NCI-H1092 treated with DMSO at 0.1 percent for 48 hours (cell line): Measurements from ENCODE around the gene LGALS8.
"Not testable (repeated sequence)": the region's sequence is repeated elsewhere in the genome, so short reads cannot be mapped to it uniquely, and the experiment has no call there.

Source experiments
- DNase-seq: peaks from one replicate; lab custom pipeline; 2025; lab: John Stamatoyannopoulos, UW

Gene LGALS8

DNA sequence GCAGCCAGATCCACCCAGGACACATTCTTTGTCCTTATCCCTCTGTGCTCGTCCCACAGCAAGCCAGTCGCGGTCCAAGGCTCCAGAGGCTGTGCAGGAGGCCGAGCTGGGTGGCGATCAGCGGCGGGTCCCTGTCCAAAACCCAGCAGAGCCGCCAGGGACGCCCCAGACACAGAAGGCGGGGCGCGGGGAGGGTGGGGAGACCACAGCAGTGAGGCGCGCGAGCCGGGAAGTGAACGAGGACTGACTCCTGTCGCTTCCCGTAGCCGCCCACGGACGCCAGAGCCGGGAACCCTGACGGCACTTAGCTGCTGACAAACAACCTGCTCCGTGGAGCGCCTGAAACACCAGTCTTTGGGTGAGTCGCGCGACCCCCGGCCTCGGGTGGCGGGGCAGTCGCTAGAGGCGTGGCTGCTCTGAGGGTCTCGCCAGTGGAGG lies at the start of gene LGALS8:
Gene LGALS8 (plus strand): TSS at position 279 of the 438 bp plus-strand sequence. CDS start 2,089 bp downstream, outside the sequence.
- peak; percentile 76 for DNase-seq

DNA sequence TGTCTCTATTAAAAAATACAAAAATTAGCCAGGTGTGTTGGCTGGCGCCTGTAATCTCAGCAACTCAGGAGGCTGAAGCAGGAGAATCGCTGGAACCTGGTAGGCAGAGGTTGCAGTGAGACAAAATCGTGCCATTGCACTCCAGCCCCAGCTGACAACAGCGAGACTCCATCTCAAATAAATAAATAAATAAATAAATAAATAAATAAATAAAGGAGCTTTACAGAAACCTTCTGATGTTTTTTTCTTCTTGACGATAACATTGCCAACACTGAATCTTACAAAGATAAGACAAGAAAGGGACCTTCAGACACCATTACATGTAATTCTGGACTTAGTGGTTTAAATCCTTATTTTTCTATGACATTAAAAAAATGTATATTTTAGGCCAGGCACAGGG lies 47.8 kb upstream of the LGALS8 start:
- no peak for DNase-seq

DNA sequence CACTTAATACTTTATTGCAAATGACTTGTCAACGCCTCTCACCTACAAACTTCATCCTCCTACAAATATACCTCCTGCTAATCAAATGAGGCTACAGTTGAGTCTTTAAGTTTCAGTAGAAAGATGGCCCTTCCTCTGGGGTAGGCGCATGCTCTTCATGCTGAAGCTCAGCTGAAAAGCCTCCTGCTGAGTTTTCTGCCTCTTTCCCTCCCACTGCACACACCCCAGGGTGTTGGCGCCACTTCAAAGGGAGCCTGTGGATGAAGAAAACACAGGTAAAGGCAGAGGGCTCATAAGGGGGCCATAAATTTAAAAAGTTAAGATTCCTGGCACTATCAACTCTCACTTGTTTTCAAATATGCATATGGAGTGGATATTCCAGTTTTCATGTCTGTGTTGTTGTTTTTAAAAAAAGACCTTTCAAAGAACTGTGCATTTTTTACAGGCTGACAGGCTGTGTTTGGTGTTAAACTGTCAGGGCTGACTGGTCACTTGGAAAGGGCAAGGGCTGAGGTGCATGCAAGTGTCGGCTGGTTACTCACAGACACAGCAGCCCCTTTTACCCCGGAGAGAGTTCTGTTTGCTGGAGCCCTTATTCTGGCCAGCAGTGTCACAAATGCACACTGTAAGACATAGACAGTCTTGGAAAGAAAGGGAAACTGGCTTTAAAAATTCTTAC lies 42.9 kb upstream of the LGALS8 start:
- DNase-seq = peak; percentile 29

DNA sequence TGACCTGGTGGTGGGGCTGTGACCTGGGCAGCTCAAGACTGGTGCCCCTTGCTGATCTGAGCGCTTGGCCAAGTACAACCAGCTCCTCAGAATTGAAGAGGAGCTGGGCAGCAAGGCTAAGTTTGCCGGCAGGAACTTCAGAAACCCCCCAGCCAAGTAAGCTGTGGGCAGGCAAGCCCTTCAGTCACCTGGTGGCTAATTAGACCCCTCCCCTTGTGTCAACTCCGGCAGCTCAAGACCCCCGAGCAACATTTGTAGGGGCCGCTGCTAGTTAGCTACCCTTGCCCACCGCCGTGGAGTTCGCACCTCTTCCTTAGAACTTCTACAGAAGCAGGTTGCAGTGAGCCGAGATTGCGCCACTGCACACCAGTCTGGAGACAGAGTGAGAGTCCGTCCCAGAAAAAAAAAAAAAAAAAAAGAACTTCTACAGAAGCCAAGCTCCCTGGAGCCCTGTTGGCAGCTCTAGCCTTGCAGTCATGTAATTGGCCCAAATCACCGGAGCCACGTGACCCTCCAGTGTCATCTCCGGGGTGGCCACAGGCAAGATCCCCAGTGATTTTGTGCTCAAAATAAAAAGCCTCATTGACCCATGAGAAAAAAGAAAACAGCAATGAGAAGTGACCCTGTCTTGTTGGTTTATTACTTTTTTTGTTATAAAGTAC lies 39.3 kb upstream of the LGALS8 start:
- no peak for DNase-seq

DNA sequence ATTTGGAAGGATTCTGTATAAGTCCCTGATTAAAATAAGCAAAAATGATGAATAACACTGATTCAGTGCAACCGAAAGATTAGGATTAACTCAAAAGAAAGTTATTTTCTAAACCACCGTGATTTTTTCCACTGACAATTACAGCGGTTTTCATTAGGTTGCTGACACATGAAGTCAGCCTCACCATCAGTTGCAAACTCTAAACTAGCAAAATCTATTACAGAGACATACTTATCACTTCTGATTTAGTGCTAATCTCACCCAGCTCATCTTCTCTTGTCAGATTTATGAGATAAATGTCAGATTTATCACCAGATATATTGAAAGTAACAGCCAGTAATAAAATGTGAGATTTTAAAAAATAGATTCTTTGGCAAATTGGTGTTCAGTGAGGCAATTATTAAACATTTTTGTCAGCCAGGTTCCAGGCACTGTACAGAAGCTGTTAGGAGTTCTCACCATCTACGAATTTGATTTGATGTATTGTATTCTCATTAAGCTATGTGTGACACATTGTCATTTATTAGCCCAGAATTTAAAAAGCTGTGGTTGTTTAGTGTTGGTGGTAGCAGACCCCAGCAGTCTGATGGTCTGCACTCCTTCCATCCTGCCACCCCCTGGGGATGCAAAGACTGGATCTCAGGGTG lies 37.3 kb upstream of the LGALS8 start:
- no peak for DNase-seq

DNA sequence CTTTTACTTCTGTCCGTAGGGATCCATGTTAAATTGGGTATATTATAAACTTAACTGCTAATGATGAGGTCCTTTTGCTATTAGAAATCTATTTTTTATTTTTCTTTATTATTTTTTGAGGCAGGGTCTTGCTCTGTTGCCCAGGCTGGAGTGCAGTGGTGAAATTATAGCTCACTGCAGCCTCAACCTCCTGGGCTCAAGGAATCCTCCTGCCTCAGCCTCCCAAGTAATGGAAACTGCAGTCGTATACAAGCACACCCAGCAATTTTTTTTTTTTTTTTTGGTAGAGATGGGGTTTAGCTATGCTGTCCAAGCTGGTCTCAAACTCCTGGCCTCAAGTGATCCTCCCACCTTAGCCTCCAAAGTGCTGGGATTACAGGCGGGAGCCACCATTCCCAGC lies 34.6 kb upstream of the LGALS8 start:
- DNase-seq = not testable (repeated sequence)

DNA sequence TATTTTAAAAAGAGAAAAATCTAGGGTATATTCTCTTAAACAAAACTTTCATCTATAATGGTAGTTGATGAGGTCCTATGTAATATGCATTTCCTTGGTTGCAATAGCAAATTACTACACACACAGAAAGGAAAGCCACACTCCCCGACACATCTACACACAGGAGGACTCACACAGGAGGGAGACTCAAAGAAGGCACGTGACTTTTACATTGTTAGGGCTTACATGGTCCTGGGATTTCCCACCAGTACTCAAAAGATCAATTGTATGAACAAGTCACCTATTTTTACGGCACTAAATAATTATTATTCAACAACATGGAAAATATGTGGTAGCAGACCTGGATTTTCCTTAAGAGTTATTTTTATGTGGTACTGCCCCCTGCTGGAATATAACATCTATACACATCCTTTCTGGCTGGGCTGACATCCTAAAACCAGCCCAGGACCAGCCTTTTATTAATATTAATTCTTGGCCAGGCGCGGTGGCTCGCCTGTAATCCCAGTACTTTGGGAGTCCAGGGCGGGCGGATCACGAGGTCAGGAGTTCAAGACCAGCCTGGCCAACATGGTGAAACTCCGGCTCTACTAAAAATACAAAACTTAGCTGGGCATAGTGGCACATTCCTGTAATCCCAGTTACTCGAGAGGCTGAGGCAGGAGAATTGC lies 33.9 kb upstream of the LGALS8 start:
- DNase-seq = peak; percentile 70

DNA sequence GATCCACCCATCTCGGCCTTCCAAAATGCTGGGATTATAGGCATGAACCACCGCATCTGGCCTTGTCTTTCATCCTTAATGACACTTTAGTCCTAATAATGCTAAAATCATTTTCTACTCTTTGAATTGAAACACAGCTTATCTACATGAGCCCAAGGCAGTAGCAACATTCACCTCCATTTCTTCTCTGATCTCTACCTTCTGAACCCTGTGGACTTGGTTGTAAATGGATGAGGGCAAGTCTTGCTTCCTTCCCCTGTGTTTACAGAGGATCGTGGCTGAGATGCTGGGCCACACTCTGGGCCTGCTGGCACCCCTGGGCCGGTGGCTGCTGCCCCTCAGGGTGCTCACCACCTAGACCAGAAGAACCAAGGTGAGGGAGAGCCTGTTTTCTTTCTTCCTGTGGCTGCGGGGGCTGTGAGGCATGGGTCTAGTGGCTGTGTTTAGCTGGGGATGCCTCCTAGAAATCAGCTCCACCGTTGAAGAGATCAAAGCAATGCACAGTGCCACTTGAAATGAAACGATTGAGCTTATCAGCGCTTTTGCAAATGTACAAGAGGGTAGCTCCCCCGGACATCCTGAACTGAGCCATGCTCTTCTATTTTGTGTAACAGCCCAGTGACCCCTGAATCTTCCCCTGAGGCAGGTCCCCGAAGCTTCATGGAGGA lies 32.2 kb upstream of the LGALS8 start:
- no peak for DNase-seq

DNA sequence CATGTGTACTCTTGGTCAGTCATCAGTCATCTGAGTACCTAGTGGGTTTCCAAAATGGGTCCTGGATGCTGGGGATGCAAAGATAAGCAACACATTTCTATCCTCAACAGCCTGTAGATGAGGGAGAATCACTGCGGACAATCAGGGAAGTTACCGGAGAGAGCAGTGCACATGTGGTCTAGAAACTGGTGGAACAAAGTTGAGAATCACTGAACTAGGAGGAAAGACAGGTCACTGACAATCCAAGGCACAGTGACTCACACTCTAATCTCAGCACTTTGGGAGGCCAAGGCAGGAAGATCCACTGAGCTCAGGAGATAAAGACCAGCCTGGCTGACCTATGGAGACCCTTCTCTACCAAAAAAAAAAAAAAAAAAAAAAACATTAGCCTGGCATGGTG lies 31.4 kb upstream of the LGALS8 start:
- no peak for DNase-seq

DNA sequence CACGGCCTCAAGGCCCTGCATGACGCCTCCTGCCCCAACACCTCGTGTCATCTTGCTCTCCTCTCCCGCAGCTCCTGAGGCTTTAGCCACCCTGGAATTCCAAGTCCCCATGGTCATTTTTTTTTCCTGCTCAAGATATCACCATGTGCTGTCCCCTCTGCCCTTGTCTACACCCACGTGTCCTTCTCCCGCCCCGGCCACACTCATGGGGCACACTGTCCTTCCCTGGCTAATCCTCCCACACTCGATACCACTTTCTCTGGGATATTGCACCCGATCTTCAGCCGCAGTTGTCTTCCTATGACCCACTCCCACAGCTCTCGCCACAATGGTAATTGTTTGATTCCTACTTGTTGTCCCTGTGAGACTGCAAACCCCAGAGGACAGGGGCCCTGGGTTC lies 29.7 kb upstream of the LGALS8 start:
- DNase-seq = no peak

DNA sequence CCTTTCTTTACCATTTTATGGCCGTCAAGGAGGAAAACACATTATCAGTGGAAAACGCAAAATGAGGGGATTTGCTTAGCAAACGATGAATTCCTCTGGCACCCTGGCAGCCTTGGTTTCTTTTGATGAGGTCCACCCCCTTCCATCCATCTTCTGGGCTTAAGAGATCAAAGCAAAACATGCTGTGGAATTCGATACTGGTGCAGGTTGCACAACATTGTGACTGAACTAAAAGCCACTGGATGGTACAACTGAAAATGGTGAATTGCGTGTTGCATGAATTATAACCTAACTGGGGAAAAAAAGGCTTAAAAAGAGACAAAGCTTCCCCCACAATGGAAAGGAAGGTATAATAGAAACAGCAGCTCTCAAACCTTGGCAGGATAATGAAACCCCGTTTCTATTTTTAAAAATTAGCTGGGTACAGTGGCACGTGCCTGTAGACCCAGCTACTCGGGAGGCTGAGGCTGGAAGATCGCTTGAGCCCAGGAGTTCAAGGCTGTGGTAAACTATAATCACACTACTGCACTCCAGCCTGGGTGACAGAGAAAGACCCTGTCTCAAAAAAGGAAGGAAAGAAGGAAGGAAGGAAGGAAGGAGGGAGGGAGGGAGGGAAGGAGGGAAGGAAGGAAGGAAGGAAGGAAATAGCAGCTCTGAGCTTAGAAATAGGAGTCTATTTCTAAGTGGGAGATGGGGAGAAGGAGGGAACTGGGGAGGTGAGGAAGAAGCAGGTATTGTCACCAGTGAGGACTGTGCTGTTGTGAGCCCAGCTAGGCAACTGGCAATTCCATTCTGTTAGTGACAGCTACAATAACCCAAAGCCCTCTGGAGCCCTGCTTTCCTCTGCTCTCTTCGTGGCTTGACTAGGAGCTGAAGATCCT lies 29.0 kb upstream of the LGALS8 start:
- no peak for DNase-seq

DNA sequence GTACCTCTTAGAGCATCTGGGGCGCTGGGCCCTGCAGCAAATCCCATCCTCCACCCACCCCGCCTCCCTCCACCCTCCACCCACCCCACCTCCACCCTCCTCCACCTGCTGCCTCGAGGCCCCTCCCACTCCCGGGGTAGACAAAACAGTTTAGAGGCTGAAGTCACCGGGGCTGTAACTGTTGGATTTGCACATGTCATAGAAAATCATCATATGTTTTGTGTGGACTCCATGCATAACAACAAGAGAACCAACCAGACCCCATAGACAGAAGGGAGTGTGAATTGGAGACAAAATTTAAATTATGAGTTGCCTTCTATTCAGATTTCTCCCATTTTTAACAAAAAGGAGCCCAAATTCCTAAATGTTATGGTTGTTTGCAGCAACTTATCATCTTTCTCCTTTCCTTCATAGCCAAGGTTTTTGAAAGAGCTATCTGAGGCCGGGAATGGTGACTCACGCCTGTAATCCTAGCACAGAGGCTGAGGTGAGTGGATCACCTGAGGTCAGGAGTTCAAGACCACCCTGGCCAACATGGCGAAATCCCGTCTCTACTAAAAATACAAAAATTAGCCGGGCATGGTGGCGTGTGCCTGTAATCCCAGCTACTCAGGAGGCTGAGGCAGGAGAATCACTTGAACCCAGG lies 28.2 kb upstream of the LGALS8 start:
- DNase-seq = no peak

DNA sequence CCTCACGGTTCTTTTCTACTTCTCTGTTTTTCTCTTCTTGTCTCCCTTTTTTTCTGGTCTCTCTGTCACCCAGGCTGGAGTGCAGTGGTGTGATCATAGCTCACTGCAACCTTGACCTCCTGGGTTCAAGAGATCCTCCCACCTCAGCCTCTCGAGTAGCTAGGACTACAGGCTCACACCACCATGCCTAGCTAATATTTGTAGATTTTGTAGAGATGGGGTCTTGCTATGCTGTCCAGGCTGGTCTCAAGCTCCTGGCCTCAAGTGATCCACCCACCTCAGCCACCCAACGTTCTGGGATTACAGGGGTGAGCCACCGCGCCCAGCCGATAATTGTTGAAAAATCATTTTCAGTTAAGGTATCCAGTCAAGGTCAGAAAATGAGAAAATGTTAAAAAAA lies 25.9 kb upstream of the LGALS8 start:
- no peak for DNase-seq

DNA sequence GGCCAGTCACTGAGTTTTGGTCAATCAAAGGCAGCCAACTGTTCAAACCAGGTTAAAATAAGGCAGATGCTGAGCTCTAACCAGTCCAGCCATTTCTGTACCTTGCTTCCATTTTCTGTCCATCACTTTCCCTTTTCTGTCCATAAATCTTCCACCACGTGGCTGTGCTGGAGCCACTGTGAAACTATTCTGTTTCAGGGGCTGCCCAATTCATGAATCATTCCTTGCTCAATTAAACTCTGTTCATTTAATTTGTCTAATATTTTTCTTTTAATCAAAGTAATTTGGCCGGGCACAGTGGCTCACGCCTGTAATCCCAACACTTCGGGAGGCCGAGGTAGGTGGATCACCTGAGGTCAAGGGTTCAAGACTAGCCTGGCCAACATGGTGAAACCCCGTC lies 22.7 kb upstream of the LGALS8 start:
- DNase-seq = no peak

DNA sequence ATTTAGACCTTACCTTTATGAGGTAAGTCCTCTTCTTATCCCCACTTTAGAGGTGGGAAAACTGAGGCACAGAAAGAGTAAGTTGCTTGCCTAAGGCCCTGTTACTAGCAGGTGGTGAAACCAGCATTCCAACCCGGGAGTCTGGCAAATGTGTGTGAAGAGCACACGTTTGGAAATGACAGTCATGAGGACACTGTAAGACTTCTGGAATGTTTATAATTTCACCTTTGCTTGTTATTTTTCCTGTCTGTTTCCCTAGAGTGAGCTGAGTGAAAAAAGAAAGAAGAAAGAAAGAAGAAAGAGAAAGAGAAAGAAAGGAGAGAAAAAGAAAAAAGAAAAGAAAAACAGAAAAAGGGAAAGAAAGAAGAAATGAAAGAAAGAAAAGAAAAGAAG lies 21.2 kb upstream of the LGALS8 start:
- no peak for DNase-seq

DNA sequence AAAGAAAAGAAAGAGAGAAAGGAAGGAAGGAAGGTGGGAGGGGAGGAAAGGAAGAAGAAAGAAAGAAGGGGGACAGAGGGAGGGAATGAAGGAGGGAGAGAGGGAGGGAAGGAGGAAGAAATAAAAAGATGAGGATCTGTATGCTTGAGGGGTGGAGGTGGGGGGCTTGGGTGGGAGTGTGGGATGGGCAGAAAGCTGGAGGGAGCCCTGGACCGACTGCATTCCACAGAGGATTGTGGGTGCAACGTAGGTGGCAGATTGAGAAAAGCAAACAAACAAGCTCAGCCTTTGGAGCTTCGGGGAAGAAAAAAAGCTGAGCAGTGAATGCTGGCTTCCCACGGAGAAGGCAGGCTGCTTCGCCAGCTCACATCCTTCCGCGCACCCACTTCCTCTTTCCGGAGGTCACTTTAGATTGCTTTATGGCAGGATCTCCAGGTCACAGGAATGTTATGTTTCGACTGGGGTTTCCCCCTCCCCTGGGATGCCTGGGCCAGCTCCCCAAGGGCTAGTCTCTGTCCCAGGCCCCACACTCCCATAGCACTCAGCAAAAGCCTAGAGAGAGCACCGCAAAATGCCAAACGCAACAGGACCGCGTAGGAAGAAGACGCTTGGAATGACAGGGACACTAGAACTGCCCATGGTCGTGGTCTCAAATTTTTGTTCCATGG lies 20.7 kb upstream of the LGALS8 start:
- DNase-seq = no peak

DNA sequence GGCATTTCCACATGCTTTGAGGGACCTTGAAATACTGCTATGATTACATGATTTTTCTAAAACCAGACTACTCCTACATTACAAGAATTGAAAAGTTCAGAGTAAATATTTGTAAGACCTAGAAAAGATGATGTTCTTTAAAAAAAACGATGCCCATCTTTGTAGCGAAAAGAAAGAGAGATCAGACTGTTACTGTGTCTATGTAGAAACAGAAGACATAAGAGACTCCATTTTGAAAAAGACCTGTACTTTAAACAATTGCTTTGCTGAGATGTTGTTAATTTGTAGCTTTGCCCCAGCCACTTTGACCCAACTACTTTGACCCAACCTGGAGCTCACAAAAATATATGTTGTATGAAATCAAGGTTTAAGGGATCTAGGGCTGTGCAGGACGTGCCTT lies 19.4 kb upstream of the LGALS8 start:
- DNase-seq = not testable (repeated sequence)

DNA sequence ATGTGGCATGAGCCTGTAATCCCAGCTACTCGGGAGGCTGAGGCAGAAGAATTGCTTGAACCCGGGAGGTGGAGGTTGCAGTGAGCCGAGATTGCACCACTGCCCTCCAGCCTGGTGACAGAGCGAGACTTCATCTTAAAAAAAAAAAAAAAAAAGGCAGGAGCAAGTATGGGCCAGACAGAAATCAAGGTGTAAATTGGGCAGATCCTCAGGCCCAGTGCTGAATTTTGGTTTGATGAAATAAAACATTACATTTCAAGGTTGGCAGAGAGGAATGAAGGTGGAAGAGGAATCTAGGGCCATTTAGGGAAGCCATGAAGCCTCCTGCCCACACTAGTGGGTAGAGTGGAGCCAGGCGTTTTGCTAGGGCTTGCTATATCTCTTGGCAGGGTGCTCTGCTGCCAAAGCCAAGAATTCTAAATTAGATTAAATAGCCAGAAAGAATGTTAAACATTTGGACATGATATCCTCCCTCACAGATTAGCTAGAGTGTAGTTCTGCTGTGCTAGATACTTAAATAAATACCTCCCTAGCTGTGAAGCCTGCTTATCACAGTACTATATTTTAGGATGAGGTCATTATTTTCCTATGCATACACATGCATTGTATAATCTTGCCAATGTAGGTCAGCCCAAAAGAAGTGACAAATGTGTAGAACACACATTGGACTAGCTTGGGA lies 16.6 kb upstream of the LGALS8 start:
- peak; percentile 51 for DNase-seq

DNA sequence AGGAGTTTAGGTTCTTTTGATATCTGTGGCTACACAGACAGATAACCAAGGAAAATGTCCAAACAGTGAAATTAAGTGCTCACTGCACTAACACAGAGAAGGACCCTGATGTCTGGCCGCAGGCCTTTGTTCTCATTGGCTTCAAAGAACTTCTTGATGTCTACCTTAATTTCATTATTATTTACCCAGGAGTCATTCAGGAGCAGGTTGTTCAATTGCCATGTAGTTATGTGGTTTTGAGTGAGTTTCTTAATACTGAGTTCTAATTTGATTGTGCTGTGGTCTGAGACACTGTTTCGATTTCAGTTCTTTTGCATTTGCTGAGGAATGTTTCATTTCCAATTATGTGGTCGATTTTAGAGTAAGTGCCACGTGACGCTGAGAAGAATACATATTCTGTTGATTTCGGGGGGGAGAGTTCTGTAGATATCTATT lies 15.2 kb upstream of the LGALS8 start:
- no peak for DNase-seq

DNA sequence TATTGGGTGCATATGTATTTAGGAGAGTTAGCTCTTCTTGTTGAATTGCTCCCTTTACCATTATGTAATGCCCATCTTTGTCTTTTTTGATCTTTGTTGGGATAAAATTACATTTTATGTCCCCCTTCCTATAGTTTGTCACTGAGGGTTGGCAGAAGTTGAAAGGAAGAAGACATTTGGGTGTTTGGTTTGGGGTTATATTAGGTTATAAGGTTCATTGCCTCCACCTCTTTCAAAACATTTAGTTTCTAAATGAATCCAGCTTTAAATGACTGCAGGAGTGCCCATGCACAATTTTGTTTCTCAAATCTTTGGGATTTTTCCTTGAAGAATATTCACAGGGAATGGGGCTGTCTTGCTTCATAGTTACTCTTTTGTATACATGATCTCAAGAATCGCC lies 14.6 kb upstream of the LGALS8 start:
- no peak for DNase-seq
